GM18526 (cell line): ENCODE measurements around the gene MTUS2.

Experiments used
- POLR2A ChIP-seq: IDR thresholded peaks from 3 replicates; pipeline ENCODE4 v1.6.1; 2011; ENCODE audit not compliant: insufficient read length; ENCODE audit errors: extremely low read depth

MTUS2 gene

DNA sequence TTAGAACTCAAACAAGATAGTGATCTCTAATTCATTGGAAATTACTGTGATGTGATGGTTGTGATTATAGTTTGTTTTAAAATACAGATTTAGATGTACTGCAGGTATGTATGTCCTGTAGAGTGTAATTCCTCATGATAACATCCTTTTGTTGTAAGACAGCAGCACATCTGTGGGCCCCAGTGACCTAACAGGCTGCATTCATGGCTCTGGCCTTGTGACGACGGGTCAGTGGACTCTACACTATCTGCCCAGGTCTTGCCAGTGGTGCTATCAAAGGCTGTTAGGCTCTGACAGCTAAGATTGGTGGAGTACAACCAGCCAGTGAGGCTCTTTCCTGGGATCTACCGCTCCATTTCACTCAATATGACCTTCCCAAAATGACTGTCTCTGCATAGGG lies 158.4 kb downstream of the MTUS2 start:
- TF ChIP-seq POLR2A = no peak

DNA sequence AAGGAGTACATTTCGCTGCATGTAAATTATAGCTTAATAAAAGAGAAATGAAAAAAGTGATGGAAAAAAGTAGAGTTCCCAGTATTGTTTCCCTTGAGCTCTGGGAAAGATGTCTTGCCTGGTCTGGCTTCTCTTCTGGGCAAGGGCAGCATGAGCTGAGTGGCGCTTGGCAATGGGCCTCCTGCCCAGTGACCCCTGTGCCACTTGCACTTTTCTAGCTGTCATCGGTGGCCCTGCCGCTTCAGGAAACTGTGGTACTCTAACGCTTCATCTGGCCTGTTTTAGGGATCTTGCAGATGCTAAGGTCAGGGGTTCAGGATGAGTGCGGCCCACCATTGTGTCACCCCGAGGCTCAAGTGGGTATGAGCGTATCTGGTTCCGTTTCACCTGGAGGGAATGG lies 161.4 kb downstream of the MTUS2 start:
- no peak for TF ChIP-seq POLR2A

DNA sequence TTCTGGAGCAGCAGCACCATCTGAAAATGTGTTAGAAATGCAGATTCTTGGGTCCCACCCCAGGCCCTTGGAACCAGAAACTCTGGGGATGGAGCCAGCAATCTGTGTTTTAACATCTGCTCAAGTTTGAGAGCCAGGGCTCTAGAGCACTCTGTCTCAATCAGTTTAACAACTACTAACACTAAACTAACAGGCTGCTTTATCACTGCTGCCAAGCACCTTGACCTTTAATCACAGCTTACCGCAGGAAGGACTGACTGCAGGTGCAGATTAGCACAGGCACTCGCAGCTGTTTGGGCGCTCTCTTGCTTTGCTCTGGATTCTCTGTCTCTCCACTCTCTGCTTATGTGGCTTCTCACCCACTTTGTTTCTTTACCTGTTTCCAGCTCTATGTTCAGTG lies 163.5 kb downstream of the MTUS2 start:
- TF ChIP-seq POLR2A = no peak

DNA sequence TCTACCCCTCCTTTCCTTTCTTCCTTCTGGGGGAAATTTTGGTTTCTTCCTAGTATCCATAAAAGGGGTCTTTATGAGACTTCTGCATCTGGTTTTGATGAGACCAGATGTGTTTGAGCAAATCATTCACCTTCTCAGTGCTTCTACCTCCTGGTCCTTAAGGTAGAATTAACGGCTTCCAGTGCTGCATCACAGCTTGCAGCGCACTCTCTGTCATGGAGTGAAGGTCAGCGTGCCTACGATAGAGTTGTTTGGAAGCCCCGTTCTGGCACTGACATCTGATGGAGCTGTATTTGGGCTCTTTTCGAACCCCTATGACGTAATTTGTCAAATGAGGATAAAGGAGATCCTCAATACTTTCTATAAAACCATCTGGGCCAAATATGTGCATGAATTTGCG lies 164.2 kb downstream of the MTUS2 start:
- TF ChIP-seq POLR2A = no peak

DNA sequence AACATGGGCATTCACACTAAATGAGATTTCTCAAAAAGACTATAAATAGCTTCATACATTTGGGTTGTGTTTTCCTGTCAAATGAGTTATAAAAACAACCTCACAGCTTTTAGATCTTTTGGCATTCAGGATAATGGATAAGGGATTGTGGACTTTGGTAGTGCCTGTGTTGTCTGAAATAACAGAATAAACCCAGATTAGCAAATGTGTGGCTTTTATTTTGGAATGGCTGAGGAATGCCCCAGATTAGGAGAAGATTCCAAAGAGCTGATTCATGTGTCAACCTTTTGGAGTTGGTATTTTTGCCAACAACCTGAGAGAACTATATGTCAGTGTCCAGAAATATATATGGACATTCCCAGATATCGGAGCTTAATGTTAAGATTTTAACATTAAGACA lies 164.7 kb downstream of the MTUS2 start:
- TF ChIP-seq POLR2A = no peak

DNA sequence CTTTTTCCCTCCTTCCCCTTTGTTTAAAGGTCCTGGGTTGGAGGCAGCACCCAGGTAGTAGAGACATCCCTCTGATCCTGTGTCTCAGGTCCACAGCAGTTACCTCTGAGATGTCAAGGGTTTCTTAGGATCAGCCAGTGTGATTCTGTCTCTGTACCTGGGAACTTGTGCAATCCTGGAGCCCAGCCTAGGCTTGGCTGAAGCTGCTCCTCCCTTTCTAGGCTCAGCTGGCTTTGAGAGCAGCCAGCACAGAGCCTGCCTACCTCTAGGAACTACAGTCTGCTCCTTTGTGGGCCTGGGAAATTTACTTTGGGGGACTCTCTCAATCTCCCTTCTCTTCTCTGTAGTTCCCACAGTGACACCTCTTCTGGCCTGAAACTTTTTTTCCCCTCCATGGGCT lies 171.6 kb downstream of the MTUS2 start:
- TF ChIP-seq POLR2A = no peak

DNA sequence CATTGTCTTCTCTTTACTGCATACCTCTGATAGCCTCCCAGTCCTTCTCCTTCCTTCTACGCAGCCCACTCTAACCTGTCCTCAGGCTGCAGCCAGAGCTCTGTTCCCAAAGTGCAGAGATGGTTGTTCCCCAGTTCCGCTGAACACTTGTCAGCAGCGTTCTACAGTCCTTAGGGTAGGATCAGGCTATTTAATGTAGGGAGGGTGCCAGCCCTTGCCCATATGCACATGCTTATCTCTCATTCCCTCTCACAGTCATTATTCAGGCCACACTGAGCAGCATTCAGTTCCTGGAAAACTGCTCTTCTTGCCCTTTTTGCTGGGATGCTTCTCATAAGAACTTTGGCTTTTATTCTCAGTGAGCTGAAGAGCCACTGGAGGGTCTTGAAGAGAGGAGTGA lies 180.7 kb downstream of the MTUS2 start:
- TF ChIP-seq POLR2A = no peak

DNA sequence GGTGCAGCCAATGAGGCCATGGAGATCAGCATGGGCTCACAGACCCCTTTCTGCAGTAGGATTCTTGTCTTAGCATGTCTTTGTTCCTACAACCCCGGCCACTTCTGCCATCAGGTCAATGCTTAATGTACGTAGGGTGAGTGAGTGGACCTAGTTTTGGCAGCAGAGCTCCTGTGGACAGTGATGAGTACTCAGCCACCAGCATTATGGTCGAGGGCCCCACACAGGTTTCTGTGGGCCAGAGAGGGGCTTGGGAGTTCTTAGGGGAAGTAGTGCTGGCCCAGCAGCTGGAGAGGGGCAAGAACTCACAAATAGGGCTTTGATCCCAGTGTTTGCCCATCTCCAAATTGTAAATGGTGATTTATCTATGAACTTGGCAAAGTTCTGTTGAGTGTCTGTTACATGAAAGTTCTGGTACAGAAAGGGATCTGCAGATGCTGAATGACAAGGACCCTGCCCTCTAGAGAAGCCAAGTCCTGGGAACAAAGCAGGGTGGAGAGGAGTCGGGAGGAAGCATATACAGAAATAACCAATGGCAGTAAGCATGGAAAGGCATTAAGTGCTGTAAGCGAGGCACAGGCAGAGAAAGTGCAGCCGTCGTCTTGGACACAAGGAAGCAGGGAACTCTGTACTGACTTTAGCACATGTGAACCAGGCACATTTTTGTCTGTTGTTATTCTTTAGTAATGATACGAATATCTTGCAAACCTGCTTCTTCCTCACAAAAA lies 185.1 kb downstream of the MTUS2 start:
- no peak for TF ChIP-seq POLR2A

DNA sequence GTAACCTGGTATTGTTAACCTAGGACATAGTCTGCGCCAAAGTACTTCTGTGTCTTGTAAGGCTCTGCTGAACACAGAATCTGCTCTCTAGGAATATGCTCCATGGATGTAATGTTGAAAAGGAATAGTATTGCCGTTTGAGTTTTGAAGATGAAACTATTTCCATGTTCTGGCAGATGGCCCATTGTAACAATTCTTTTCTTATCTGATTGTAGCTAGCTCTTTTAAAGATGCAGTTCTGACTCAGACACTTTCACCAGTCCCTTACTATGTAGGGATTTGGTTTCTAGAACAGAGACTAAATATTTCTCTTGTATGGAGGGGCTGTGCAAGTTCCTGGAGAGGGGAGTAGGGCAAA lies 185.6 kb downstream of the MTUS2 start:
- no peak for TF ChIP-seq POLR2A

DNA sequence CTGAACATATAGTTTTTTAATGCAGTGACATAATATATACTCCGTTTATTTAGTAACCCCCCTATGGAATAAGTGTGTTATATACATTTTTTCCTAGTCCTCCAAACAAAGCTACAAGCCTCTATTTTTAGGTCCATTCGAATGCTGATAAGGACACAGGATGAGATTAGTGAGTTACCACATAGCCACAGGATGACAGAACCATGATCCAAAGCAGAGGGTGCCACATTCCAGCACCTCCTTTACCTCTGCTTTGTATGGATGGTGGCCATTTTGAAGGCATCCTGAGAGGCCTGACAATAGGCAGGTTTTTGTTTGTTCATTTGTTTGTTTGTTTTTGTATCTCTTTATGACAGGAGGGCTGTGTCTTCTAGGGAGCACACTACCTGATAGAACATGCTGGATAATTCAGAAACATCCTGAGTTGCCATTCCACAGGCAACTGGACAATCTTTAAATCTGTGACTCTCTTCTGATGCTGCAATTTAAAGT lies 186.3 kb downstream of the MTUS2 start:
- TF ChIP-seq POLR2A = no peak

DNA sequence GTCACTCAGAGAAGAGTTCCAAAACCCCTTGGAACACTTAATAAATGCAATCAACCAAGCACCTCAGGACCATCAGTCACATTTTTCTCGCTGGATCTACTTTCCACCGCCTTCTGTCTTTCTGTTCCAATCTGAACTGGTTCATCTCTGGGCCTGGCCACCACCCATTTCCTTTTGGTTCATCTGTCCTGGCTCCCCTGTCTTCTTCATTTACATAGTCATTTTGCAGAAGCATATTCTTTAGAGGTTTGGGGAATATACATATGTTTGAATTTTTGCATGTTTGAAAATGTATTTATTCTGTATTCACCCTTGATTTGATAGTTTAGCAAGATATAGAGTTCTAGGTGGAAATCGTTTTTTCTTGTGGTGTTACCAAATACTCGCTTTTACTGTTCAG lies 188.2 kb downstream of the MTUS2 start:
- TF ChIP-seq POLR2A = no peak

DNA sequence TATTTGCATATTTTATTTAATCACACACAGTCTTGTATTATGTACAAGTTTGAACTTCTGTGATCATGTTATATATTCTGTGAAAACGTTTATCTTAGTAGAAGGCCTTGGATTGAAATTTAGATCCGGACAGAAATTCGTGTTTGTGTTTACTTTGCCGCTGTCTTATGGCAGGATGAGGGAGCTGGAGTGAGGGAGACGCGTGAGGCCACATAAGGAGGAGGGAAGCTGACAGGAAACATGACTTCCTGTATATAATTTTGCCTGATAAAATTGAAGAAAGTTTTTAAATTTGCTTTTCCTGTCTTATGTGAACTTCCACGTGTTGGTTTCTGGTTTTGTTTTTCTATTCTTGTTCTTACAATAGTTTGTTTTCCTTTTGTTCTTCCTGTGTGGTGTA lies 200.2 kb downstream of the MTUS2 start:
- no peak for TF ChIP-seq POLR2A

DNA sequence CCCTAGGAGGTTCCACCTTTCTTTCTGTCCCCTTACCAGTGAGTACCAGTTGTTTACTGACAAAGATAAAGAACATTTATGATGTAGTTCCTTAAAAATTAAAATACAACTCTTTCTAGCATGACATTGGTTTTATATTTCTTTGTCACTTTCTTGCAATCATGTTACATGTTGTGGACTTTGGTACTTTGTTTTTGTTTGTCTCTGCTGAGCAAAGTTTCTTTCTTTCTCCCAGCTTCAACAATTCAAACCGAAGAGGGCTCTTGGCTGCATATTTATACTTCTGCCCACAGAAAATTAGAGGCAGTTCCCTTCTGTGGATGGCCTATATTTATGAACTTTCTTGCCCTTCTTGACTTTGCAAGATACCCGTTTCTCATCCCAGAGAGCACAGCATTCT lies 201.2 kb downstream of the MTUS2 start:
- TF ChIP-seq POLR2A = no peak

DNA sequence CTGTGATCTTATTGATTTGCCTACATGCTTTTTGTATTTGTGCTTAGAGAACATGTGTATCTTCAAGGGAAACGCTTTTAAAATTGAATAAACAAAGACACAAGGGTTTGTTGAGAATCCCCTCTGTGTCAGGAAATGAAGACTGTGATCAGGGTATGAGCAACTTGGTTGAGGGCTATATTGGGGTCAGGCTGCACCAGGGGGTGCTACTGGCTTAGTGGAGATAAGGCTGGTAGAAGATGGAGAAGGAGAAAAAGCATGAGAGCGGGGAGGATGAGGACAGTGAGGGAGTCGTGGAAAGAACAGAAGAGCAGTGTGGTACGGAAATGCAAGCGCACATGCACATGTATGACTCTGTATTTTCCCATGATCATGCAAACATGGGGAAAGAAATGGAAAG lies 201.6 kb downstream of the MTUS2 start:
- TF ChIP-seq POLR2A = no peak

DNA sequence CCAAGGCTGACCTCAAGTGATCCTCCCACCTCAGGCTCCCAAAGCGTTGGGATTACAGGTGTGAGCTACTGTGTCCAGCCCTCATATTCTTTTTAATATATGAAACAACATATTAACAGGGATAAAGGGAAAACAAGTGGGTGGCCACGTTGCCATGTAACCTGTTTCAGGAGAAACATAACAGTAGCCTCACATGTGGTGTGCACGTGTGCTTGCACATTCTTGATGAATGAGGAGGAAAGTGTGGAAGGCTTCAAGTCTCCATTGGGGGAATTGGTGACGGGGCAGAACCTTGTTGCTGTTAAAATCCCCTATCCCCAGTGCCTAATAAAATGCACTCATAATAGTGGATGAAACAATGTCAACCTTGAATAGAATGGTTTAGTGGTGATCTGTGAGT lies 202.3 kb downstream of the MTUS2 start:
- no peak for TF ChIP-seq POLR2A

DNA sequence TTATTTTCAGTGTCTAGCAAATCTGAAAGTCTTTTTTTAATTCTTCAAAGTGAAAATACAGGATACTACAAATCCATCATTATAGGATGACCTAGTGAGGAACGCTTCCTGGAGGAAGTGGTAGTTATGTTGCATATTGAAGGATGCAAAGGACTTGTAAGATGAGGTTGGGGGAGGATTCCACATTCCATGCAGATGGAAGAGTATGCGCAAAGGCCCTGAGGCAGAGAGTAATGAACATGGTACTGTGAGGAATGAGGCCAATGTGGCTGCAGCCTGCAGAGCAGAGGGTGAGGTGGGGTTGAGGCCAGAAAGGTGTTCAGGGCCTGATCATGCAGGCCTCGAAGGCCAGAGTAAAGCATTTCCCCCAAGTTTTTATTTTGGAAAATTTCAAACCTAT lies 202.8 kb downstream of the MTUS2 start:
- no peak for TF ChIP-seq POLR2A

DNA sequence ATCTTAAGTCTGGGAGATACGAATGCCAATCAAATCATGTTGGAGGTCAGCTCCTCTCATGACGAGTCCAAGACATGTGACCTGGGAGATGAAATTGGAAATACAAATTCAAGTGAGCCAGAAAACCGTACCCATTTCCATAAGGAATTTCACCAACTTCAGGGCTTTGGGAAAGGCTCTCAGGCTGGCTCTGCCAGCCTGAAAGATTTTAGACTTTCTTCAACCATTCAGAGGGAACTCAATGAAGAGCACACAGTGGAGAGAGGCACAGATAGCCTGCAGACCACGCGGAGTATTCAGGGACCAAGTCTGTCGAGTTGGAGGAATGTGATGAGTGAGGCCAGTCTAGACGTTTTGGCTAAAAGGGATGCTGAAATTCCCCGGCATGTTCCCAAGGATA lies 204.6 kb downstream of the MTUS2 start:
- no peak for TF ChIP-seq POLR2A
